Fibroblast of mammary gland (primary cell): ENCODE measurements around the gene PEA15.

Source experiments
- DNase-seq: peaks from one replicate; pipeline ENCODE4 v3.0.0-alpha.2; 2010; ENCODE audit warnings: low read depth
- H3K4me3 ChIP-seq: 2 replicates; pipeline ENCODE4 v1.5.1; 2011; ENCODE audit warnings: low read depth, mild to moderate bottlenecking, low read length, moderate library complexity; ENCODE audit not compliant: control insufficient read depth
- TF ChIP-seq, protein P1 (sequence below): conservative IDR thresholded peaks from 2 replicates; pipeline ENCODE4 v1.5.1; 2011; ENCODE audit warnings: low read depth, low read length, inconsistent platforms; ENCODE audit not compliant: control insufficient read depth, insufficient read depth

PEA15 gene

DNA sequence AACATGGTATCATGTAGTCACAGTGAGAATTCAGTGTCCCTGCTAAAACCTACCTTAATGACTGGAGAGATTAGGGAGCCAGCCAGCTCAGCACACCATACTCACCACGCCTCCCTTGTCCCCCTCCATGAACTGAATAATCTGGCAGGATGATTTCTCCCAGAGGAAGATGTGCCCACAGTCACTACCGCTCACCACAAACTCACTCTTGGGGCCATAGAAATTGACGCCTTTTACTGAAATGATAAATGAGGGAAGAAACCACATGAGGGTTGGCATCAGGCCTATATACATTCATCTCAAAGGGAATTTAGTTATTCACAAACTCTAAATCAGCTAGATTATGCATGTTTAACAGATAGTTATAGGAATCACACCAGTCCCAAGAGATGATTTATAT, 17.4 kb downstream of the PEA15 start:
- TF ChIP-seq, protein P1, sequence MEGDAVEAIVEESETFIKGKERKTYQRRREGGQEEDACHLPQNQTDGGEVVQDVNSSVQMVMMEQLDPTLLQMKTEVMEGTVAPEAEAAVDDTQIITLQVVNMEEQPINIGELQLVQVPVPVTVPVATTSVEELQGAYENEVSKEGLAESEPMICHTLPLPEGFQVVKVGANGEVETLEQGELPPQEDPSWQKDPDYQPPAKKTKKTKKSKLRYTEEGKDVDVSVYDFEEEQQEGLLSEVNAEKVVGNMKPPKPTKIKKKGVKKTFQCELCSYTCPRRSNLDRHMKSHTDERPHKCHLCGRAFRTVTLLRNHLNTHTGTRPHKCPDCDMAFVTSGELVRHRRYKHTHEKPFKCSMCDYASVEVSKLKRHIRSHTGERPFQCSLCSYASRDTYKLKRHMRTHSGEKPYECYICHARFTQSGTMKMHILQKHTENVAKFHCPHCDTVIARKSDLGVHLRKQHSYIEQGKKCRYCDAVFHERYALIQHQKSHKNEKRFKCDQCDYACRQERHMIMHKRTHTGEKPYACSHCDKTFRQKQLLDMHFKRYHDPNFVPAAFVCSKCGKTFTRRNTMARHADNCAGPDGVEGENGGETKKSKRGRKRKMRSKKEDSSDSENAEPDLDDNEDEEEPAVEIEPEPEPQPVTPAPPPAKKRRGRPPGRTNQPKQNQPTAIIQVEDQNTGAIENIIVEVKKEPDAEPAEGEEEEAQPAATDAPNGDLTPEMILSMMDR = no peak
- no peak for DNase-seq
- no peak overlapping the region for H3K4me3 ChIP-seq

DNA sequence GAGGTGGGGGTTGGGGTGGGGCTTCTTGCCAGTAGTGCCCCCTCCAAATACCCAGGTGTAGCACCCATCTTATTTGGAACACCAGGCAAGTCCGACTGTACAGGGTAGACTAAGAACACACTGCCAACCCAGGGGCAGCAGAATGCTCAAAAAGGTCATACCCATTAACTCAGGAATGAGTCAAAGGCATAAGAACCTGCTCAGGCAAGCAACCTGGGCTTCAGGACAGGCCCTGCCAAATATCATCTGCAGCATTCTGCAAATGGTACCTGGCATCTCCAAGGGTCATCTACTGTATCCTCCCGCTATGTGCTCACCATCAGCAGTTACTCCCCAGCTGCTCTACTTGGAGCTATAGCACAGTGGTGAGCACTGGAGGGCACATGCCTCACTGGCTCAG, 19.4 kb downstream of the PEA15 start:
- no peak overlapping the region for H3K4me3 ChIP-seq
- TF ChIP-seq, protein P1 = no peak
- no peak for DNase-seq

DNA sequence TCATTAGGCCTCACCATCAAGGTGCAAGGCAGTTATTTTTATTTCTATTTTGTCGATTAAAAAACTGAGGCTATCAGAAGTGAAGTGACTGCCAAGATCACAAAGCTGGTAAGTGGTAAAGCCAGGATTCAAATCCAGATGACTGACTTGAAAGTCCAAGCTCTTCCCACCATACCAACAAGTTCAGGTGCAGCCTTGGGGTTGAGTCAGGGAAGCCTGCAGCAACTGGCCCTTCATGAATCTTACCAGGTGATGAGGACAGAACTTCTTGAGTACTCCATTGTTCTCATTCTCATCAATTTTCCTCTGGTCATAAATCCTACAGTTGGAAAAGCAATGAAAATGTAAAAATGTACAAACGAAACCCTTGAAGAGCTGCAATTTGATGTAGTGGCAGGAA, 20.2 kb downstream of the PEA15 start:
- DNase-seq = no peak
- TF ChIP-seq, protein P1 = no peak
- H3K4me3 ChIP-seq = no peak overlapping the region

DNA sequence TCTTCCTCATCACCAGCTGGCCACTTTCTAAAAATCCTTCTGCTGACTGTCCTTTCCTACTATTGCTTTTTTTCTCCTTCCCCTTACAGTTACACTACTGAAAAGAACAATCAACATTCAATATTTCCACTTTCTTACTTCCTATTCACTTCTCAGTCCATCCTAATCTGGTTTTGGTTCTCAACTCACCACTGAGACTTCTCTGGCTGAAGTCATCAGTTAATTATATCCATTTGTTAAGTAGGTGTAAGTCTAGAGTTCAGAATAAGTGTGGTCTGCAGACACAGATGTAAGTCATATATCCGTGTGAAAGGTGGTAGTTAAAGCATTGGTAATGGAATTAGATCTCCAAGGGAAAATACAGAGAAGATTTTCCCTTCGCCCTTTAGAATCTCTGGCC, 21.4 kb downstream of the PEA15 start:
- TF ChIP-seq, protein P1 = no peak
- no peak for DNase-seq

DNA sequence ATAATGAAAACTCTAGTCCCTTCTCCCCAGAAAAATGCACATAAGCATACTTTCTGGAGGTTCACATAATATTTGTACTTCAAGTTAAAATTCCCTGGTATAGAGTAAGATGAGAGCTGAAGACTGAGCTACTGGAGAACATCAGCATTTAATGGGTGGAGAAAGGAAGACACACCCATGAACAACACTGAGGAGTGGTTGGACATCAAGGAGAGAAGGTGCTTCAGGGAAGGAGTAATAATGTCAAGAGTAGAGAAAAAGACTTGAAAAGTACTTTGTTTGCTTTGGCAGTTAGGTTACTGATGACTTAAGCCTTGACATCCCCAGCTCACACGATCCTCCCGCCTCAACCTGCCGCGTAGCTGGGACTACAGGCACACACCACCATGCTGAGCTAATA, 21.9 kb downstream of the PEA15 start:
- H3K4me3 ChIP-seq = no peak overlapping the region
- no peak for DNase-seq
- TF ChIP-seq, protein P1 = no peak

More for the DNA sequence above, 21.4 kb downstream of the PEA15 start:
- H3K4me3 ChIP-seq = no peak overlapping the region

DNA sequence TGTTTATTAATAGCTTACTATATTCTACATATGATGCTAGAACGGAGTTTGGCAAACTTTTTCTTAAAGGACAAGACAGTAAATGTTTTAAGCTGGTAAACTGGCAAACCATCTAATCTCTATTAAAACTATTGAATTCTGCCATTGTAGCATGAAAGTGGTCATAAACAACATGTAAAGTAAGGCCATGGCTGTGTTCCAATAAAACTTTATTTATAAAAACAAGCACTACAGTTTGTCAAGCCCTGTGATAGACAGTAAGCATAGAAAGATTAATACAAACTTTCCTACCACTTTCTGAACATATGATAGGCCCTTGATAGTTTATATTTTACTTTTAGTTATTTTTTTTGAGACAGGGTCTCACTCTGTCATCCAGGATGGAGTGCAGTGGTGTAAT, 22.4 kb downstream of the PEA15 start:
- no peak for DNase-seq
- H3K4me3 ChIP-seq = no peak overlapping the region
- TF ChIP-seq, protein P1 = no peak

DNA sequence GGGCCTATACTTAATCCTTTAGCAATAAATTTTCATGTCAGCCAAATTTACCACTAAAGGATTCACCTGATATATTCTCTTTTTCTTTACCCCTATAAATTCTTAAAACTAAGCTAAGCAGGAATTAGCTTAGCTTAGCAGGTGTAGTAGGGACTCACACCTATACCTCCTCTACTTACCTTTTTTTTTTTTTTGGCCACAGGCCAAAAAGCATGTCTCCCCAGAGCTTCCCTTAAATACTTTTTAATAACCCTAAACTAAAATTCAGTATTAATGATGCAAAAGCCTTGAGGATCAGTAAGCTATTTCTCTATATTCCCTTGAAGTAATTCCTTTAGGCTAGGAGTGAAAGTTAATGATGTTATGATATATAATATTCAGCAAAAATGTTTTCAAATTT, 23.2 kb downstream of the PEA15 start:
- TF ChIP-seq, protein P1 = no peak
- no peak for DNase-seq
- H3K4me3 ChIP-seq = no peak overlapping the region
